Calu3 (cell line): ENCODE results near the gene HPSE2. TPM values are rescaled to one million over a fixed set of nuclear protein-coding genes. Genes with fewer than 3 reads are reported as not detected.

Experiments
- BruUV-seq: library from RNA; stranded (reverse); fragments of 400-500 nt; replicated peaks from 2 replicates; lab custom pipeline; 2021; lab: Mats Ljungman, UMichigan
- CTCF ChIA-PET: fragments of 300-600 bp; sonication (Branson Sonifier 250); formaldehyde crosslinking; loops from one replicate; lab custom pipeline; 2022; ENCODE audit warnings: antibody characterized with exemption; lab: Charles Lee
- DNase-seq: peaks from one replicate; pipeline ENCODE4 v3.0.0; 2022
- H3K27ac Mint-ChIP-seq: one replicate; pipeline ENCODE4 v1.8.0; 2022; ENCODE audit warnings: mixed read lengths; ENCODE audit not compliant: unreplicated experiment
- H3K27me3 Mint-ChIP-seq: one replicate; pipeline ENCODE4 v1.8.0; 2022; ENCODE audit warnings: mixed read lengths; ENCODE audit not compliant: unreplicated experiment
- H3K36me3 Mint-ChIP-seq: one replicate; pipeline ENCODE4 v1.8.0; 2022; ENCODE audit warnings: mild to moderate bottlenecking, moderate library complexity, mixed read lengths; ENCODE audit not compliant: insufficient read depth, unreplicated experiment
- H3K4me1 Mint-ChIP-seq: one replicate; pipeline ENCODE4 v1.8.0; 2022; ENCODE audit warnings: mild to moderate bottlenecking, low read depth, mixed read lengths; ENCODE audit not compliant: unreplicated experiment
- H3K4me3 Mint-ChIP-seq: one replicate; pipeline ENCODE4 v1.8.0; 2022; ENCODE audit warnings: mild to moderate bottlenecking, low read depth, moderate library complexity, mixed read lengths; ENCODE audit not compliant: unreplicated experiment
- H3K9me3 Mint-ChIP-seq: one replicate; pipeline ENCODE4 v1.8.0; 2022; ENCODE audit warnings: low read depth, mixed read lengths; ENCODE audit not compliant: unreplicated experiment
- intact Hi-C: fragments of 100-400 bp; cut with micrococcal nuclease; formaldehyde crosslinking; loops from one replicate; pipeline ENCODE4 v1.10.0; 2022; ENCODE audit not compliant: unreplicated experiment
- total RNA-seq: library from RNA; stranded (reverse); gene quantifications from 2 replicates; pipeline ENCODE4 v1.2.3, GENCODE V29; 2022
- TF ChIP-seq, protein P1 (sequence below): fragments of 200-600 bp; IDR thresholded peaks from one replicate; pipeline ENCODE4 v1.8.0; 2022; ENCODE audit warnings: antibody characterized with exemption; ENCODE audit not compliant: unreplicated experiment

The HPSE2 gene
- total RNA-seq, 1 experiment from 2014 or later: not detected

DNA sequence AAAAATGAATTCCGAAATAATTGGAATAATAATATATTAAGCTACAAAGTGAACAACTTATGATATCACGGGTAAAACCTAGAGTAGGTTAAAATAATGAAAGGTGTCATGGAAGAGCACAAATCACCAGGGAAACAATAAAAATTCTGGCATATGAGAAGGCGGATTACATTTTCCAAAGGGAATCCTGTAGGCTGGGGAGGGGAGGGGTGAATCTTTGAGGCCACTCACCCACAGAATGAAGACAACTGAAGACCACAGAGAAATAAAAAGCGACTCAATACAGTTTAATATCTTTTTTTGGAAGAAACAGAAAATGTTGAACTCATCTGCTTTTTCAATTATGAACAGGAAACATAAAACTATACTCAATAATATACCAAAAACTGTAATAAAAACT is 659.6 kb downstream of the HPSE2 start:
- TF ChIP-seq, protein P1, sequence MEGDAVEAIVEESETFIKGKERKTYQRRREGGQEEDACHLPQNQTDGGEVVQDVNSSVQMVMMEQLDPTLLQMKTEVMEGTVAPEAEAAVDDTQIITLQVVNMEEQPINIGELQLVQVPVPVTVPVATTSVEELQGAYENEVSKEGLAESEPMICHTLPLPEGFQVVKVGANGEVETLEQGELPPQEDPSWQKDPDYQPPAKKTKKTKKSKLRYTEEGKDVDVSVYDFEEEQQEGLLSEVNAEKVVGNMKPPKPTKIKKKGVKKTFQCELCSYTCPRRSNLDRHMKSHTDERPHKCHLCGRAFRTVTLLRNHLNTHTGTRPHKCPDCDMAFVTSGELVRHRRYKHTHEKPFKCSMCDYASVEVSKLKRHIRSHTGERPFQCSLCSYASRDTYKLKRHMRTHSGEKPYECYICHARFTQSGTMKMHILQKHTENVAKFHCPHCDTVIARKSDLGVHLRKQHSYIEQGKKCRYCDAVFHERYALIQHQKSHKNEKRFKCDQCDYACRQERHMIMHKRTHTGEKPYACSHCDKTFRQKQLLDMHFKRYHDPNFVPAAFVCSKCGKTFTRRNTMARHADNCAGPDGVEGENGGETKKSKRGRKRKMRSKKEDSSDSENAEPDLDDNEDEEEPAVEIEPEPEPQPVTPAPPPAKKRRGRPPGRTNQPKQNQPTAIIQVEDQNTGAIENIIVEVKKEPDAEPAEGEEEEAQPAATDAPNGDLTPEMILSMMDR: no peak
- Mint-ChIP-seq H3K9me3 (no peaks in the 10 kb centered on the region), H3K36me3 (no peaks in the 10 kb centered on the region), H3K27ac (no peak overlapping the region), H3K4me3 (no peak overlapping the region), H3K4me1 (no peaks in the 10 kb centered on the region), H3K27me3 (peaks cover 45% of the 10 kb centered on the region)
- DNase-seq: no peak
- CTCF ChIA-PET: no interaction called here
- BruUV-seq: no TSS peak
- intact Hi-C loops: loop anchor here (10.0 kb wide), 1 partner anchor 101 kb away; no protein-coding TSS in a partner anchor

DNA sequence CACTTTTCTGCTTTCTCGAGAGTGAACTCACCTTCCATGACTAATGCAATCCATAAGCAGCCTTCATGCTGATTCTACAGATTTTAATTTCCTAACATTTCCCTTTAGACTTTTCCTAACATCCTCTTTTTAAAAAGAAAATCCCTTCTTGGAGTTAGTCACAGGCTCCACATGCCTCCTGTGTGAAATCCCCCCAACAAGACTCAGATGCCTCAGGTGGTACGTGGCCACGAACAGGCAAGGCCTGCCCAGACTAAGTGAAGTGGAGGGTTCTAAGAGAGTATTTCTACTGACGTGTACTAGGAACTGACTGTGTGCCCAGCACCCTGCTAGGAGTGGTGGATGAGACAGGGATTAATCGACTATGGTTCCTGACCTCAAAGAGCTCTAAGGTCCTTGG is 663.1 kb downstream of the HPSE2 start:
- no TSS peak for BruUV-seq
- DNase-seq: no peak
- CTCF ChIA-PET: no interaction called here
- no peaks in the 10 kb centered on the region for H3K36me3 Mint-ChIP-seq
- H3K9me3 Mint-ChIP-seq: no peaks in the 10 kb centered on the region
- peaks cover 33% of the 10 kb centered on the region for H3K27me3 Mint-ChIP-seq
- no peak overlapping the region for H3K27ac Mint-ChIP-seq
- TF ChIP-seq, protein P1: no peak
- H3K4me1 Mint-ChIP-seq: no peaks in the 10 kb centered on the region
- intact Hi-C loops: loop anchor here (10.0 kb wide), 1 partner anchor 98 kb away; no protein-coding TSS in a partner anchor
- H3K4me3 Mint-ChIP-seq: no peak overlapping the region

DNA sequence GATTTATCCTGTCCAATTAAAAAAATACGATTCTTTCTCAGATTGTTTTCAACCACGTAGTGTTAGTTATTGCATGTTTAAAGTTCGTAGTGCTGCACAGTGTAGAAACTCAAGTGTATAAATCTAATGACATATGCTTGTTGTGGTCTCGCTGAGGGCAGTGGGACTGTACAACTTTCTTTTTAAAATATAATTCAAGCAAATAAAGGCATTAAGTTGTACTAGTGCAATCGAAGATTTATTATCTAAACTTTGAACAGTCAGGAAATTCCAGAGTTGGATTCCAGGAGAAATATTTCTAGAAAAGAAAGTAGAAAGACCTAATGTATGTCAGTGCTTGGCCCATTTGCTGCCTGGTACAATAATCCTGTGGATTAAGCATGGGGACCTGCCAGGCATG is 664.8 kb downstream of the HPSE2 start:
- Mint-ChIP-seq H3K36me3 (no peaks in the 10 kb centered on the region), H3K4me3 (no peak overlapping the region), H3K9me3 (no peaks in the 10 kb centered on the region), H3K27me3 (peaks cover 17% of the 10 kb centered on the region), H3K4me1 (no peaks in the 10 kb centered on the region), H3K27ac (no peak overlapping the region)
- BruUV-seq: no TSS peak
- DNase-seq: no peak
- TF ChIP-seq, protein P1: no peak
- intact Hi-C loops: loop anchor here (10.0 kb wide), 1 partner anchor 96 kb away; no protein-coding TSS in a partner anchor
- CTCF ChIA-PET: no interaction called here

DNA sequence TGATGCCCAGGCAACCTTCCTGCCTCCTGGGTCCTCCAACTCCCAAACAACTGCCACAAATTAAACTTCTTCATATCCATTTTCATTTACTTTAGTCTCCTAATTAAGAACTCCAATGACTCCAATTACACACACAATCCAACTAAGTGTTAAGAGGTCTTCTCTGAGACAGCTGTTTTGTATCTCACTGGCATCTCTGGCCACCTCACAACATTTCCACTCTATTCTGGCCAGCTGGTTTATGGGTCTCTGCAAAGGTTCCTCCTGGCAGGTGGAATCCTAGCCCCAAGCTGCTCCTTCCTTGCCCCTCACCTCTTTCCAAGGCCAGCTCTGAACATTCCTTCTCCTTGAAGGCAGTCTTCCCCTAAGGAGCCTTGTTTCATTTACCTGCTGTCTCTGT is 665.8 kb downstream of the HPSE2 start:
- TF ChIP-seq, protein P1: no peak

More for the DNA sequence above, 665.8 kb downstream of the HPSE2 start:
- Mint-ChIP-seq H3K4me1 (no peaks in the 10 kb centered on the region), H3K4me3 (no peak overlapping the region), H3K27me3 (peaks cover 17% of the 10 kb centered on the region), H3K9me3 (no peaks in the 10 kb centered on the region), H3K36me3 (no peaks in the 10 kb centered on the region), H3K27ac (no peak overlapping the region)
- no TSS peak for BruUV-seq
- DNase-seq: no peak
- intact Hi-C loops: loop anchor here (10.0 kb wide), 1 partner anchor 95 kb away; no protein-coding TSS in a partner anchor
- CTCF ChIA-PET: no interaction called here
